HepG2 (cell line): ENCODE results near the gene ARHGEF16. TPM values are rescaled to one million over a fixed set of nuclear protein-coding genes. Genes with fewer than 3 reads are reported as not detected.

Experiments
- ATAC-seq: fragments of 200-7000 bp; cut with Tn5 transposase; 3 replicates; pipeline ENCODE4 v1.9.1; 2020; ENCODE audit warnings: mild to moderate bottlenecking, moderate library complexity
- BruUV-seq: library from RNA; stranded (reverse); fragments of 400-500 nt; replicated peaks from 2 replicates; lab custom pipeline; 2021; lab: Mats Ljungman, UMichigan
- CTCF ChIA-PET: fragments of 300-600 bp; formaldehyde crosslinking; extraction: SDS; loops from one replicate; lab custom pipeline; 2021; ENCODE audit warnings: low total read pairs, inconsistent platforms, low intra/inter-chr PET ratio; lab: Yijun Ruan, JAX
- POLR2A ChIA-PET: fragments of 350-600 bp; sonication (Branson Sonifier 250); formaldehyde crosslinking; loops from one replicate; lab custom pipeline; 2020; ENCODE audit warnings: antibody characterized with exemption, inconsistent platforms; lab: Yijun Ruan, JAX
- DNase-seq: peaks from one replicate; pipeline ENCODE4 v3.0.0-alpha.2; 2015; ENCODE audit warnings: low spot score
- FAIRE-seq: peaks from 3 replicates; lab custom pipeline; 2011; peaks lifted over from hg19 to GRCh38; lab: Jason Lieb, UNC
- H2AFZ ChIP-seq: one replicate; pipeline ENCODE4 v1.6.1; 2011; ENCODE audit warnings: low read length, inconsistent platforms
- H3K27ac ChIP-seq: fragments of 300-600 bp; 3 replicates; pipeline ENCODE4 v1.8.0; 2011; ENCODE audit warnings: mixed run types, mild to moderate bottlenecking, mixed read lengths, low read length, inconsistent platforms; ENCODE audit not compliant: insufficient read depth; ENCODE audit errors: extremely low read length
- H3K27me3 ChIP-seq, 2 experiments: fragments of 200-600 bp in 1 of 2; 2 replicates in 1 of 2; 3 replicates in 1 of 2; pipeline versions ENCODE4 v1.6.0 to v1.8.0; 2011; ENCODE audit warnings: low read length in 2 of 2, mild to moderate bottlenecking in 2 of 2, moderate library complexity in 2 of 2, inconsistent platforms in 1 of 2; ENCODE audit not compliant: insufficient read depth in 2 of 2, control insufficient read depth in 1 of 2
- H3K36me3 ChIP-seq, 2 experiments: fragments of 200-600 bp in 1 of 2; replicated peaks in 1 of 2; 2 replicates in 1 of 2; 3 replicates in 1 of 2; pipeline versions ENCODE4 v1.5.1 to v1.8.0; 2011; ENCODE audit warnings: low read length in 2 of 2, inconsistent platforms in 1 of 2; ENCODE audit not compliant: insufficient read depth in 2 of 2, control insufficient read depth in 1 of 2
- H3K4me1 ChIP-seq: 2 replicates; pipeline ENCODE4 v1.5.1; 2012; ENCODE audit warnings: low read length, inconsistent platforms; ENCODE audit not compliant: insufficient read depth
- H3K4me2 ChIP-seq: 2 replicates; pipeline ENCODE4 v1.6.0; 2011; ENCODE audit warnings: low read depth, low read length, inconsistent platforms
- H3K4me3 ChIP-seq, 3 experiments: fragments of 200-600 bp in 1 of 3; sonication (generic), shearing (Covaris generic) in 1 of 3; replicated peaks in 1 of 3; 2 replicates each; pipeline ENCODE4 v1.5.1; 2011 to 2016; ENCODE audit warnings: low read length in 3 of 3, inconsistent platforms in 2 of 3, low read depth in 2 of 3, mild to moderate bottlenecking in 2 of 3, control low read depth in 1 of 3, mixed read lengths in 1 of 3; ENCODE audit not compliant: insufficient read depth in 1 of 3
- H3K79me2 ChIP-seq: one replicate; pipeline ENCODE4 v1.6.1; 2011; ENCODE audit warnings: low read length, inconsistent platforms; ENCODE audit not compliant: insufficient read depth
- H3K9ac ChIP-seq: 2 replicates; pipeline ENCODE4 v1.6.0; 2011; ENCODE audit warnings: mild to moderate bottlenecking, low read depth, low read length, inconsistent platforms; ENCODE audit not compliant: insufficient read depth
- H3K9me3 ChIP-seq: 2 replicates; pipeline ENCODE4 v1.5.1; 2012; ENCODE audit warnings: mild to moderate bottlenecking, low read length
- H4K20me1 ChIP-seq: 2 replicates; pipeline ENCODE4 v1.6.0; 2011; ENCODE audit warnings: inconsistent platforms, mild to moderate bottlenecking, low read length, moderate library complexity; ENCODE audit not compliant: insufficient read depth
- HMGXB4 ChIP-seq, 2 experiments: sonication (generic) in 1 of 2; formaldehyde crosslinking in 1 of 2; IDR thresholded peaks; 2 replicates each; pipeline versions ENCODE4 v1.4.0 to v1.6.1; 2018 to 2020; ENCODE audit warnings: missing genetic modification reagents in 2 of 2, borderline replicate concordance in 1 of 2, low read depth in 1 of 2, mild to moderate bottlenecking in 1 of 2, missing biosample characterization in 1 of 2
- HNF1A ChIP-seq, 2 experiments: sonication (generic) in 1 of 2; formaldehyde crosslinking in 1 of 2; IDR thresholded peaks; 2 replicates each; pipeline versions ENCODE4 v1.4.0 to v1.6.1; 2016 to 2020; ENCODE audit warnings: borderline replicate concordance in 1 of 2, low read depth in 1 of 2, mild to moderate bottlenecking in 1 of 2, missing genetic modification reagents in 1 of 2
- MIER2 ChIP-seq: IDR thresholded peaks from 2 replicates; pipeline ENCODE4 v1.6.1; 2016; ENCODE audit warnings: missing biosample characterization, missing genetic modification reagents
- SIX4 ChIP-seq: sonication (generic); formaldehyde crosslinking; IDR thresholded peaks from 2 replicates; pipeline ENCODE4 v1.4.0; 2020; ENCODE audit warnings: missing genetic modification reagents
- ZC3H13 ChIP-seq: sonication (generic); formaldehyde crosslinking; IDR thresholded peaks from 2 replicates; pipeline ENCODE4 v1.8.1; 2023; ENCODE audit warnings: mild to moderate bottlenecking, missing genetic modification reagents, moderate library complexity
- ZMAT5 ChIP-seq: sonication (generic); formaldehyde crosslinking; IDR thresholded peaks from 2 replicates; pipeline ENCODE4 v1.5.0; 2020; ENCODE audit warnings: mild to moderate bottlenecking, low read depth, missing genetic modification reagents, borderline replicate concordance
- ZNF276 ChIP-seq: sonication (generic); formaldehyde crosslinking; IDR thresholded peaks from 2 replicates; pipeline ENCODE4 v1.4.0; 2020; ENCODE audit warnings: mild to moderate bottlenecking, low read depth, missing genetic modification reagents
- ZNF496 ChIP-seq: sonication (generic); formaldehyde crosslinking; IDR thresholded peaks from 2 replicates; pipeline ENCODE4 v1.8.1; 2023; ENCODE audit warnings: mild to moderate bottlenecking, moderate library complexity, missing genetic modification reagents; ENCODE audit not compliant: insufficient replicate concordance
- ZNF737 ChIP-seq: sonication (generic); formaldehyde crosslinking; IDR thresholded peaks from 2 replicates; pipeline ENCODE4 v1.5.0; 2020; ENCODE audit warnings: missing genetic modification reagents, mild to moderate bottlenecking, borderline replicate concordance
- WGBS: methylation state at CpG from one replicate; pipeline ENCODE4 v1.1.6; 2017; ENCODE audit warnings: low lambda C conversion rate; 5-methylcytosine and 5-hydroxymethylcytosine counted together
- in situ Hi-C: cut with HindIII; loops from 2 replicates; pipeline ENCODE4 v1.10.0; 2017; ENCODE audit warnings: low pct_unique_long_range_greater_than_20kb; ENCODE audit not compliant: extremely low pct_ligation_motif_present
- intact Hi-C: fragments of 100-400 bp; cut with micrococcal nuclease; formaldehyde crosslinking; loops from one replicate; pipeline ENCODE4 v1.10.0; 2022; ENCODE audit not compliant: unreplicated experiment
- polyA plus RNA-seq, 8 experiments: library from polyadenylated mRNA; depleted of rRNA in 3 of 8; stranded (reverse) in 7 of 8; unstranded in 1 of 8; fragments of >200 nt; fragmentation: Illumina TruSeq in 4 of 8; extraction: Trizol in 4 of 8; gene quantifications; 2 replicates each; pipeline versions ENCODE4 v1.2.1 to v1.2.3, GENCODE V29; 2011 to 2016; ENCODE audit warnings: low read depth in 4 of 8, missing spikeins in 1 of 8, mixed read lengths in 1 of 8; ENCODE audit not compliant: insufficient read depth in 1 of 8
- total RNA-seq, 5 experiments: library from RNA; depleted of rRNA; stranded (reverse); fragments of >200 nt; fragmentation: Illumina TruSeq; extraction: Trizol; gene quantifications; 2 replicates each; pipeline ENCODE4 v1.2.3, GENCODE V29; 2016; ENCODE audit warnings: low read depth in 1 of 5

Gene ARHGEF16
- total and polyA plus RNA-seq, 2 of the 13 experiments (the other 11 are each of a cell fraction or from before 2014, with no cell fraction given), result 20.3 to 39.9 TPM

GRCh38 chr1:3410142-3410925 is 44.1 kb upstream of the ARHGEF16 start:
- Histone ChIP-seq H3K9ac (no peak overlapping the region), H3K9me3 (no peaks in the 10 kb centered on the region), H3K4me2 (no peak overlapping the region; the same call in 1 of the 2 replicates), H4K20me1 (no peaks in the 10 kb centered on the region), H3K4me3 (no peak overlapping the region), H3K27ac (no peak overlapping the region), H3K36me3 (no peaks in the 10 kb centered on the region), H3K79me2 (no peaks in the 10 kb centered on the region), H3K27me3 (peaks cover 3 to 9% of the 10 kb centered on the region in 2 experiments; a peak in 4 of 5 replicates), H3K4me1 (peaks cover 19% of the 10 kb centered on the region), H2AFZ (no peak overlapping the region)
- BruUV-seq, result no TSS peak
- ATAC-seq, result peak; percentile 87
- intact Hi-C loops (loop anchor here (5.0 kb wide), 1 partner anchor 343 kb away; the partner anchor contains the start of gene PRDM16), in situ Hi-C loops (no loop called here)
- ChIA-PET POLR2A (interaction anchor here (1.2 kb wide), 1 partner anchor 89 kb away, joined by 4 read pairs; no protein-coding TSS in a partner anchor), CTCF (interaction anchor here (1.0 to 1.4 kb wide), 4 partner anchors 60 to 398 kb away, joined by 3 to 13 read pairs (median 10); no protein-coding TSS in a partner anchor)
- peak; percentile 58 for DNase-seq
- 60% methylated on average over 9 of the region's 21 CpGs for WGBS
- FAIRE-seq, result no peak
- TF ChIP-seq ZC3H13 (no peak), SIX4 (CRISPR knock-in tag) (no peak), ZNF496 (CRISPR knock-in tag) (no peak), ZMAT5 (no peak), HNF1A (IDR thresholded peaks at IDR 0.05; ENCODE audit: low read depth) (no peak), HNF1A (CRISPR knock-in tag; IDR thresholded peaks at IDR 0.05; ENCODE audit: borderline replicate concordance) (no peak), ZNF737 (CRISPR knock-in tag) (no peak), MIER2 (no peak), HMGXB4 (CRISPR knock-in tag; IDR thresholded peaks at IDR 0.05; ENCODE audit: borderline replicate concordance in 1 of 2, low read depth in 1 of 2) (no peak), ZNF276 (CRISPR knock-in tag) (no peak)
